Testis (tissue), 3 donors: ENCODE data around the gene CBFB. TPM values are rescaled to one million over a fixed set of nuclear protein-coding genes. Genes with fewer than 3 reads are reported as not detected.
A peak's percentile ranks its signal among the peaks of the same experiment; 100 is the strongest.

Source experiments
- DNase-seq: peaks from one replicate; pipeline ENCODE4 v3.0.0-alpha.2; 2019
- H3K27ac ChIP-seq, 2 donors: fragments of 200-600 bp; sonication (generic); one replicate each; pipeline ENCODE4 v1.5.1; 2019
- H3K27me3 ChIP-seq: fragments of 200-600 bp; sonication (generic); one replicate; pipeline ENCODE4 v1.5.1; 2019
- H3K36me3 ChIP-seq: fragments of 200-600 bp; sonication (generic); one replicate; pipeline ENCODE4 v1.5.1; 2017; ENCODE audit warnings: low read depth; ENCODE audit errors: missing control alignments
- H3K4me1 ChIP-seq: fragments of 200-600 bp; sonication (generic); one replicate; pipeline ENCODE4 v1.5.1; 2019
- H3K4me3 ChIP-seq, 2 donors: fragments of 200-600 bp; sonication (generic); one replicate each; pipeline ENCODE4 v1.5.1; 2017 to 2019
- H3K9me3 ChIP-seq: fragments of 200-600 bp; sonication (generic); one replicate; pipeline ENCODE4 v1.5.1; 2017
- CTCF ChIP-seq, 3 experiments: fragments of 450-650 bp in 2 of 3; fragments of 200-600 bp in 1 of 3; sonication (generic) in 1 of 3; IDR thresholded peaks; one replicate each; pipeline ENCODE4 v1.5.1; 2016 to 2019; ENCODE audit warnings: antibody characterized with exemption in 3 of 3, mild to moderate bottlenecking in 2 of 3, moderate library complexity in 1 of 3
- POLR2A ChIP-seq: fragments of 450-650 bp; IDR thresholded peaks from one replicate; pipeline ENCODE4 v1.6.1; 2017; ENCODE audit warnings: antibody characterized with exemption, mild to moderate bottlenecking, moderate library complexity
- WGBS, 2 donors: methylation state at CpG; one replicate each; pipeline ENCODE4 v1.1.5; 2018; 5-methylcytosine and 5-hydroxymethylcytosine counted together
- intact Hi-C: fragments of 100-400 bp; cut with DNase I; formaldehyde crosslinking; loops from one replicate; pipeline ENCODE4 v1.15.1; 2023; ENCODE audit warnings: low total_unique reads
- polyA plus RNA-seq: library from polyadenylated mRNA; stranded (reverse); fragments of 350-450 nt; fragmentation: Illumina TruSeq; extraction: RNeasy Lipid Tissue Mini Kit (QIAGEN cat#74804); gene quantifications from one replicate; pipeline ENCODE4 v1.2.3, GENCODE V29; 2014; ENCODE audit warnings: low read depth, low replicate concordance; ENCODE audit not compliant: insufficient read depth
- small RNA-seq, 2 donors: library from RNA; depleted of rRNA; stranded (forward); fragments of <200 nt; gene quantifications; one replicate each; pipeline ENCODE3, GENCODE V24; 2016
- total RNA-seq, 2 donors: library from RNA; depleted of rRNA; stranded (reverse); fragments of >200 nt; gene quantifications; one replicate each; pipeline ENCODE4 v1.2.3, GENCODE V29; 2016

The CBFB gene
- total and polyA plus RNA-seq, 3 donors from 2014 or later, result 15.3 to 34.9 (median 23.3) TPM

- no peaks in the 10 kb centered on the region for H3K36me3 ChIP-seq
- no peak for DNase-seq
- 82 to 96% methylated on average over 2 of the region's 2 CpGs for WGBS, 2 donors
- intact Hi-C loops, result no loop called here
- H3K9me3 ChIP-seq, result no peaks in the 10 kb centered on the region
- peaks cover 5% of the 10 kb centered on the region for H3K4me1 ChIP-seq
- no peak overlapping the region for H3K27ac ChIP-seq
- TF ChIP-seq POLR2A (no peak), CTCF (IDR thresholded peaks at IDR 0.05) (no peak)
- no peak overlapping the region for H3K4me3 ChIP-seq
- no peaks in the 10 kb centered on the region for H3K27me3 ChIP-seq
These were observed 119.3 kb downstream of the CBFB start for GRCh38 chr16:67148221-67148620.

- peaks cover 5% of the 10 kb centered on the region for H3K4me1 ChIP-seq
- no peaks in the 10 kb centered on the region for H3K36me3 ChIP-seq
- H3K9me3 ChIP-seq, result no peaks in the 10 kb centered on the region
- H3K27ac ChIP-seq, result no peak overlapping the region
- DNase-seq, result no peak
- no peaks in the 10 kb centered on the region for H3K27me3 ChIP-seq
- intact Hi-C loops, result no loop called here
- WGBS, 2 donors, result 46 to 48% methylated on average over 7 to 11 of the region's 11 CpGs
- peak overlapping the region in 1 of 2 donors; percentile 63 for H3K4me3 ChIP-seq
- TF ChIP-seq CTCF (IDR thresholded peaks at IDR 0.05), result no peak
- TF ChIP-seq POLR2A, result no peak
These were observed 119.8 kb downstream of the CBFB start for GRCh38 chr16:67148656-67149275.

- Histone ChIP-seq H3K36me3 (no peaks in the 10 kb centered on the region), H3K27ac (peak overlapping the region in 1 of 2 donors; percentile 94), H3K27me3 (no peaks in the 10 kb centered on the region), H3K4me1 (peaks cover 5% of the 10 kb centered on the region), H3K4me3 (peak overlapping the region; percentile 63 to 64), H3K9me3 (no peaks in the 10 kb centered on the region)
- no peak for DNase-seq
- intact Hi-C loops, result no loop called here
- TF ChIP-seq CTCF (IDR thresholded peaks at IDR 0.05) (no peak), POLR2A (no peak)
- 55 to 67% methylated on average over 46 to 71 of the region's 77 CpGs for WGBS, 2 donors
These were observed 120.5 kb downstream of the CBFB start for GRCh38 chr16:67149276-67150046.

- TF ChIP-seq CTCF (IDR thresholded peaks at IDR 0.05) (peak in 1 of 3 experiments; percentile 13), POLR2A (no peak)
- H3K4me3 ChIP-seq, result peak overlapping the region; percentile 63 to 64
- H3K36me3 ChIP-seq, result no peaks in the 10 kb centered on the region
- H3K4me1 ChIP-seq, result peaks cover 9% of the 10 kb centered on the region
- no peaks in the 10 kb centered on the region for H3K9me3 ChIP-seq
- H3K27me3 ChIP-seq, result no peaks in the 10 kb centered on the region
- peak; percentile 72 for DNase-seq
- intact Hi-C loops, result no loop called here
- peak overlapping the region; percentile 76 to 94 for H3K27ac ChIP-seq
- WGBS, 2 donors, result 10 to 11% methylated on average over 41 to 64 of the region's 94 CpGs
These were observed 121.3 kb downstream of the CBFB start for GRCh38 chr16:67150047-67150832.

Small RNAs within 50 kb of the gene (small RNA-seq; reads per million reads assigned to genes)
- 0 reads per million in 2 donors for gene RN7SL543P

Other genes starting within 250 kb of the CBFB start
- gene TERB1, start 227.6 kb upstream of the CBFB start, total RNA-seq, result 10 to 100 TPM; 12.1 to 30.6 TPM
- gene TERB1, start 227.6 kb upstream of the CBFB start, polyA plus RNA-seq, result 13.3 TPM
- gene NAE1, start 198.2 kb upstream of the CBFB start, total RNA-seq, result 10 to 100 TPM; 72.7 to 72.8 TPM
- 53.7 TPM for gene NAE1, start 198.2 kb upstream of the CBFB start, polyA plus RNA-seq
- 1 to 10 TPM; 1.4 to 1.9 TPM for gene CA7, start 184.7 kb upstream of the CBFB start, total RNA-seq
- gene CA7, start 184.7 kb upstream of the CBFB start, polyA plus RNA-seq, result 1.2 TPM
- gene PDP2, start 148.6 kb upstream of the CBFB start, total RNA-seq, result 10 to 100 TPM; 22.9 to 23.9 TPM
- gene PDP2, start 148.6 kb upstream of the CBFB start, polyA plus RNA-seq, result 14.0 TPM
- under 1 TPM; 0.31 to 0.39 TPM for gene CDH16, start 110.3 kb upstream of the CBFB start, total RNA-seq
- 2.7 TPM for gene CDH16, start 110.3 kb upstream of the CBFB start, polyA plus RNA-seq
- gene RRAD, start 103.6 kb upstream of the CBFB start, total RNA-seq, result 10 to 100 TPM; 12.4 to 19.4 TPM
- gene RRAD, start 103.6 kb upstream of the CBFB start, polyA plus RNA-seq, result 9.1 TPM
- 100 to 1,000 TPM; 113 to 179 TPM for gene CIAO2B, start 94.7 kb upstream of the CBFB start, total RNA-seq
- gene CIAO2B, start 94.7 kb upstream of the CBFB start, polyA plus RNA-seq, result 145 TPM
- 10 to 100 TPM; 49.1 to 51.9 TPM for gene CES2, start 93.6 kb upstream of the CBFB start, total RNA-seq
- gene CES2, start 93.6 kb upstream of the CBFB start, polyA plus RNA-seq, result 34.4 TPM
- gene CES3, start 67.9 kb upstream of the CBFB start, total RNA-seq, result 1 to 10 TPM; 4.1 to 4.5 TPM
- 1.5 TPM for gene CES3, start 67.9 kb upstream of the CBFB start, polyA plus RNA-seq
- gene CES4A, start 40.6 kb upstream of the CBFB start, total RNA-seq, result 10 to 100 TPM; 17.0 to 25.0 TPM
- gene CES4A, start 40.6 kb upstream of the CBFB start, polyA plus RNA-seq, result 12.2 TPM
- gene PHAF1, start 80.8 kb downstream of the CBFB start, total RNA-seq, result 10 to 100 TPM; 32.6 to 41.6 TPM
- gene PHAF1, start 80.8 kb downstream of the CBFB start, polyA plus RNA-seq, result 31.2 TPM
- 10 to 100 TPM; 18.6 to 24.6 TPM for gene B3GNT9, start 121.8 kb downstream of the CBFB start, total RNA-seq
- 18.0 TPM for gene B3GNT9, start 121.8 kb downstream of the CBFB start, polyA plus RNA-seq
- 10 to 100 TPM; 15.9 to 23.9 TPM for gene TRADD, start 130.8 kb downstream of the CBFB start, total RNA-seq
- gene TRADD, start 130.8 kb downstream of the CBFB start, polyA plus RNA-seq, result 7.4 TPM
- 10 to 100 TPM; 20.6 to 26.9 TPM for gene FBXL8, start 130.8 kb downstream of the CBFB start, total RNA-seq
- gene FBXL8, start 130.8 kb downstream of the CBFB start, polyA plus RNA-seq, result 3.7 TPM
- gene HSF4, start 135.6 kb downstream of the CBFB start, total RNA-seq, result 10 to 100 TPM; 63.4 to 78.3 TPM
- 20.2 TPM for gene HSF4, start 135.6 kb downstream of the CBFB start, polyA plus RNA-seq
- gene NOL3, start 141.4 kb downstream of the CBFB start, total RNA-seq, result 10 to 100 TPM; 16.2 to 34.9 TPM
- gene NOL3, start 141.4 kb downstream of the CBFB start, polyA plus RNA-seq, result 11.8 TPM
- 10 to 100 TPM; 65.1 to 89.4 TPM for gene MATCAP1, start 154.8 kb downstream of the CBFB start, total RNA-seq
- gene MATCAP1, start 154.8 kb downstream of the CBFB start, polyA plus RNA-seq, result 44.6 TPM
- 1 to 10 TPM; 5.1 to 9.0 TPM for gene EXOC3L1, start 161.0 kb downstream of the CBFB start, total RNA-seq
- gene EXOC3L1, start 161.0 kb downstream of the CBFB start, polyA plus RNA-seq, result 2.6 TPM
- gene E2F4, start 163.0 kb downstream of the CBFB start, total RNA-seq, result 100 to 1,000 TPM; 110 to 126 TPM
- gene E2F4, start 163.0 kb downstream of the CBFB start, polyA plus RNA-seq, result 72.5 TPM
- 10 to 100 TPM in 1 of 2 donors, 1 to 10 TPM in 1; 9.3 to 10.5 TPM for gene ELMO3, start 170.0 kb downstream of the CBFB start, total RNA-seq
- 22.2 TPM for gene ELMO3, start 170.0 kb downstream of the CBFB start, polyA plus RNA-seq
- gene TMEM208, start 198.0 kb downstream of the CBFB start, total RNA-seq, result 10 to 100 TPM; 57.4 to 66.8 TPM
- gene TMEM208, start 198.0 kb downstream of the CBFB start, polyA plus RNA-seq, result 55.6 TPM
- gene FHOD1, start 218.3 kb downstream of the CBFB start, total RNA-seq, result 10 to 100 TPM; 28.8 to 40.0 TPM
- gene FHOD1, start 218.3 kb downstream of the CBFB start, polyA plus RNA-seq, result 17.0 TPM
- gene SLC9A5, start 219.8 kb downstream of the CBFB start, total RNA-seq, result 10 to 100 TPM in 1 of 2 donors, 1 to 10 TPM in 1; 6.8 to 15.7 TPM
- 4.8 TPM for gene SLC9A5, start 219.8 kb downstream of the CBFB start, polyA plus RNA-seq